ENCODE results near the gene CLECL1. TPM values are rescaled to one million over a fixed set of nuclear protein-coding genes. Genes with fewer than 3 reads are reported as not detected.

The CLECL1 gene
- total and polyA plus RNA-seq, 2 of the 4 experiments (the other 2 are of a cell fraction): not detected

DNA sequence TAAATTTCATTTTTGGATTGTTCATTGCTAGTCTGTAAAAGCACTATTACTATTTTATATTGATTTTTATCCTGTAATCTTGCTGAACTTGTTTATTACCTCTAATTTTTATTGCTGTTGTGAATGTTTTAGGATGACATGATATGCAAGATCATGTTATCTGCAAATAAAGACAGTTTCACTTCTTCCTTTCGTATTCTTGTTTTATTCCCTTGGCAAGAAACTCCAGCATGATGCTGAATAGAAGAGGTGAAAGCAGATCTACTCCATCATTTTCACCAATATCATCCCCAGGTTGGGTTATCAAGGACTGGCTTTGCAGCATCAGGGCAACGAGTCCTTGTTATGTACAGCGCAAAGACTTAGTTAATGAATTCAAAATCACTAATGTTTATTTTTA is 2.7 kb upstream of the CLECL1 start:
- CTCF ChIA-PET: no interaction called here

More for the DNA sequence above, 2.7 kb upstream of the CLECL1 start:
- Histone ChIP-seq H3K9me1 (ENCODE audit: insufficient read depth, low read length) (no peaks in the 10 kb centered on the region), H3K4me3 (ENCODE audit: insufficient read depth, low read depth, low read length) (no peak overlapping the region), H3K56ac (ENCODE audit: extremely low read depth, insufficient read depth, low read length) (no peak overlapping the region), H3K79me1 (ENCODE audit: low read depth in 1 of 2, low read length in 2 of 2) (no peaks in the 10 kb centered on the region), H3K4me1 (ENCODE audit: control insufficient read depth, insufficient read depth, low read length) (no peaks in the 10 kb centered on the region), H4K8ac (ENCODE audit: low read depth in 2 of 2, low read length in 2 of 2) (no peak overlapping the region), H3K9me3 (ENCODE audit: control insufficient read depth, insufficient read depth, low read length) (no peaks in the 10 kb centered on the region), H3K23ac (ENCODE audit: low read depth, low read length) (no peak overlapping the region), H4K91ac (ENCODE audit: insufficient read depth, low read depth, low read length) (no peak overlapping the region), H2BK20ac (ENCODE audit: low read depth, low read length) (no peak overlapping the region), H3K27ac (ENCODE audit: insufficient read depth, low read length) (no peak overlapping the region), H2BK5ac (ENCODE audit: low read depth, low read length, poor library complexity, severe bottlenecking) (no peak overlapping the region), H2AK5ac (ENCODE audit: low read depth, low read length) (no peak overlapping the region), H3K9ac (ENCODE audit: low read depth, low read length) (no peak overlapping the region), H3K14ac (replicated peaks; ENCODE audit: low read depth, low read length) (no peak overlapping the region), H3K36me3 (ENCODE audit: control insufficient read depth, insufficient read depth, low read length) (no peaks in the 10 kb centered on the region), H2BK120ac (ENCODE audit: low read depth, low read length) (no peak overlapping the region), H2AK9ac (replicated peaks; ENCODE audit: low read depth, low read length, poor library complexity) (no peak overlapping the region), H3K18ac (ENCODE audit: low read depth, low read length) (no peak overlapping the region), H3K4ac (ENCODE audit: low read depth, low read length) (no peak overlapping the region), H2BK15ac (ENCODE audit: low read depth, low read length) (no peak overlapping the region), H3K27me3 (ENCODE audit: control insufficient read depth, insufficient read depth, low read length) (peaks cover 2% of the 10 kb centered on the region), H4K20me1 (ENCODE audit: insufficient read depth, low read length) (no peaks in the 10 kb centered on the region), H4K5ac (ENCODE audit: low read depth, low read length) (no peak overlapping the region), H3K4me2 (ENCODE audit: low read depth, low read length) (no peak overlapping the region), H2AFZ (replicated peaks; ENCODE audit: low read length, poor library complexity) (no peak overlapping the region)
- DNase-seq (no peak), ATAC-seq (ENCODE audit: low read depth) (no peak)
- POLR2A ChIA-PET (ENCODE audit: unreplicated experiment): no interaction called here
- no CpG with 5 or more reads among the region's 3 CpGs for WGBS, 2 experiments (ENCODE audit: extremely low coverage in 2 of 2, insufficient read length in 1 of 2)
- intact Hi-C loops (cut with micrococcal nuclease) (no loop called here), dilution Hi-C loops (cut with HindIII; ENCODE audit: low sequenced_read_pairs, unreplicated experiment) (no loop called here), in situ Hi-C loops (cut with MboI; ENCODE audit: low sequenced_read_pairs) (no loop called here)
- no peak for TF ChIP-seq MAFK (IDR thresholded peaks at IDR 0.05; ENCODE audit: low read depth, low read length)
- TF ChIP-seq CHD1 (IDR thresholded peaks at IDR 0.05; ENCODE audit: low read depth, low read length): no peak
- TF ChIP-seq MXI1 (IDR thresholded peaks at IDR 0.05; ENCODE audit: borderline replicate concordance, low read depth, low read length): no peak
- TF ChIP-seq USF2 (IDR thresholded peaks at IDR 0.05; ENCODE audit: low read depth, low read length): no peak
- TF ChIP-seq RCOR1 (IDR thresholded peaks at IDR 0.05; ENCODE audit: insufficient replicate concordance, low read length): no peak
- TF ChIP-seq SMC3 (IDR thresholded peaks at IDR 0.05; ENCODE audit: low read depth, low read length): no peak
- TF ChIP-seq CEBPB (IDR thresholded peaks at IDR 0.05; ENCODE audit: low read depth, low read length): no peak
- TF ChIP-seq FOS (IDR thresholded peaks at IDR 0.05; ENCODE audit: low read depth, low read length): no peak
- no peak for TF ChIP-seq RFX5 (IDR thresholded peaks at IDR 0.05; ENCODE audit: low read depth, low read length)
- no peak for TF ChIP-seq RAD21 (IDR thresholded peaks at IDR 0.05; ENCODE audit: low read length)
- TF ChIP-seq NFE2L2 (IDR thresholded peaks at IDR 0.05; ENCODE audit: low read depth, low read length): no peak
- TF ChIP-seq BHLHE40 (IDR thresholded peaks at IDR 0.05; ENCODE audit: low read depth, low read length): no peak
- TF ChIP-seq, protein P1, sequence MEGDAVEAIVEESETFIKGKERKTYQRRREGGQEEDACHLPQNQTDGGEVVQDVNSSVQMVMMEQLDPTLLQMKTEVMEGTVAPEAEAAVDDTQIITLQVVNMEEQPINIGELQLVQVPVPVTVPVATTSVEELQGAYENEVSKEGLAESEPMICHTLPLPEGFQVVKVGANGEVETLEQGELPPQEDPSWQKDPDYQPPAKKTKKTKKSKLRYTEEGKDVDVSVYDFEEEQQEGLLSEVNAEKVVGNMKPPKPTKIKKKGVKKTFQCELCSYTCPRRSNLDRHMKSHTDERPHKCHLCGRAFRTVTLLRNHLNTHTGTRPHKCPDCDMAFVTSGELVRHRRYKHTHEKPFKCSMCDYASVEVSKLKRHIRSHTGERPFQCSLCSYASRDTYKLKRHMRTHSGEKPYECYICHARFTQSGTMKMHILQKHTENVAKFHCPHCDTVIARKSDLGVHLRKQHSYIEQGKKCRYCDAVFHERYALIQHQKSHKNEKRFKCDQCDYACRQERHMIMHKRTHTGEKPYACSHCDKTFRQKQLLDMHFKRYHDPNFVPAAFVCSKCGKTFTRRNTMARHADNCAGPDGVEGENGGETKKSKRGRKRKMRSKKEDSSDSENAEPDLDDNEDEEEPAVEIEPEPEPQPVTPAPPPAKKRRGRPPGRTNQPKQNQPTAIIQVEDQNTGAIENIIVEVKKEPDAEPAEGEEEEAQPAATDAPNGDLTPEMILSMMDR (conservative IDR thresholded peaks at IDR 0.05; ENCODE audit: low read depth, low read length): no peak
- TF ChIP-seq MAZ (IDR thresholded peaks at IDR 0.05; ENCODE audit: borderline replicate concordance, low read depth, low read length): no peak
- no peak for TF ChIP-seq POLR2A (IDR thresholded peaks at IDR 0.05; ENCODE audit: low read depth, low read length)
- TF ChIP-seq ELK1 (IDR thresholded peaks at IDR 0.05; ENCODE audit: borderline replicate concordance, low read depth, low read length): no peak
- no TSS peak for BruUV-seq (replicated peaks)
